ENCODE measurements around the gene PLBD1.

DNA sequence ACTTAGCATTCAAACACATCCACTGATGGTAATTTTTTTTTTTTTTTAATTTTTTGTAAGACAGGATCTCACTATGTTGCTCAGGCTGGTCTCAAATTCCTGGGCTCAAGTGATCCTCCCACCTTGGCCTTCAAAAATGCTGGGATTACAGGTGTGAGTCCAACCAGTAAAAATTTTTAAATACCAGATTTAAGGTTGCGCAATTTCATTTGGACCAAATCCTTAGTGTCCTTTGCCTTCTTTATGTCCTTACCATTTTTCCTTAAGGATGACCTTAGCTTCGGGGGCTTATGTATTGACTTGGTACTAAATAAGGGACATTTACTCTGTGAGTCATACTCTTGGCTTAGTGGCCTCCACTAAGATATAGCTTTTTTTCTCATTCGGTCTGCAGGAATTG is 4.1 kb upstream of the PLBD1 start:
- TF ChIP-seq SIN3A (IDR thresholded peaks at IDR 0.05; ENCODE audit: borderline replicate concordance, insufficient read depth, low read length) = no peak
- no peak for TF ChIP-seq POLR2AphosphoS5 (IDR thresholded peaks at IDR 0.05; ENCODE audit: low read depth, low read length)

All from PFSK-1 (cell line).